AG09319 (cell line): ENCODE measurements around the gene DAAM1.

Source experiments
- DNase-seq: peaks from one replicate; pipeline ENCODE4 v3.0.0-alpha.2; 2010; ENCODE audit warnings: low read depth; ENCODE audit errors: extremely low read depth
- TF ChIP-seq, protein P1 (sequence below): IDR thresholded peaks from 2 replicates; pipeline ENCODE4 v1.5.1; 2011; ENCODE audit warnings: low read depth, mild to moderate bottlenecking, inconsistent platforms, low read length, moderate library complexity

The DAAM1 gene

DNA sequence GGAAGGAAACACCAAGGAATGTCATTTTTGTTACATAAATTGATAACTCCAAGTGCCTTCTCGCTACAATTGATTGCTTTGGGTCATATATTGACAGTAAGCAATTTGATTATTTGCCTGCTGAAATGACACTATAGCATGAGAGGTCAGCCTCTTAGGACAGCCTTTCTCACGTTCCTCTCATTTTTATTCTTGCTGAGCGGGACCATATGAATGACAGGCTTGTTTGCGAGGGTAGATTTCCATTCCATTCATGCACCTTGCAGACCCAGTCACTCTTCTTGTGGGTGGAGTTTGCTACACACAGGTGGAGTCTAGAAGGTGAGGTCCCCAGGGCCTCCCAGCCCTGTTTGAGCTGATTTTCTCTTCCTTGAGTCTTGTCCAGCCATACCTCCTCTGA is 27.3 kb downstream of the DAAM1 start:
- no peak for DNase-seq
- TF ChIP-seq, protein P1, sequence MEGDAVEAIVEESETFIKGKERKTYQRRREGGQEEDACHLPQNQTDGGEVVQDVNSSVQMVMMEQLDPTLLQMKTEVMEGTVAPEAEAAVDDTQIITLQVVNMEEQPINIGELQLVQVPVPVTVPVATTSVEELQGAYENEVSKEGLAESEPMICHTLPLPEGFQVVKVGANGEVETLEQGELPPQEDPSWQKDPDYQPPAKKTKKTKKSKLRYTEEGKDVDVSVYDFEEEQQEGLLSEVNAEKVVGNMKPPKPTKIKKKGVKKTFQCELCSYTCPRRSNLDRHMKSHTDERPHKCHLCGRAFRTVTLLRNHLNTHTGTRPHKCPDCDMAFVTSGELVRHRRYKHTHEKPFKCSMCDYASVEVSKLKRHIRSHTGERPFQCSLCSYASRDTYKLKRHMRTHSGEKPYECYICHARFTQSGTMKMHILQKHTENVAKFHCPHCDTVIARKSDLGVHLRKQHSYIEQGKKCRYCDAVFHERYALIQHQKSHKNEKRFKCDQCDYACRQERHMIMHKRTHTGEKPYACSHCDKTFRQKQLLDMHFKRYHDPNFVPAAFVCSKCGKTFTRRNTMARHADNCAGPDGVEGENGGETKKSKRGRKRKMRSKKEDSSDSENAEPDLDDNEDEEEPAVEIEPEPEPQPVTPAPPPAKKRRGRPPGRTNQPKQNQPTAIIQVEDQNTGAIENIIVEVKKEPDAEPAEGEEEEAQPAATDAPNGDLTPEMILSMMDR = no peak

GRCh38 chr14:59217011-59217410 is 28.5 kb downstream of the DAAM1 start:
- no peak for DNase-seq
- TF ChIP-seq, protein P1 = no peak

- TF ChIP-seq, protein P1 = no peak
- DNase-seq = no peak
Measured at GRCh38 chr14:59221568-59221967, 33.1 kb downstream of the DAAM1 start.

- TF ChIP-seq, protein P1 = no peak
- no peak for DNase-seq
Measured at GRCh38 chr14:59224341-59224740, 35.9 kb downstream of the DAAM1 start.

- no peak for DNase-seq
- TF ChIP-seq, protein P1 = no peak
Measured at GRCh38 chr14:59225281-59225680, 36.8 kb downstream of the DAAM1 start.

DNA sequence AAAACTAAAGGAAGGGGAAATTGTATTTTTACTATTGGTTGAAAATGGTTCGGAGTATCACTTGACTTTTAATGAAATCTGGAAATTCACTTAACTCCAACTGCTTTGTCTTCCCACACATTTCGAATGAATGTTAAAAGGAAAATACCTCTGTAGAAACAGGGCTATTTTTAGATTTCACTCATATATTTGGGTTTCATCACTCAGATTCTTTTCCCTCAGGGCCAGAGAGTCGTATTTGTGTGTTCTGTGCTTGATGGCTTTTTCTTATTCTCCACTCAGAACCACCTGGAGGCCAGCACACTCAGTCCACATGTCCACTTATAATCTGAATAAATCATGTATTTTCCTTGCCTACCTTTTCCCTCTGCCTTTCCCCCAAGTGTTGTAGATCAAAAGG is 40.0 kb downstream of the DAAM1 start:
- DNase-seq = no peak
- TF ChIP-seq, protein P1 = no peak

DNA sequence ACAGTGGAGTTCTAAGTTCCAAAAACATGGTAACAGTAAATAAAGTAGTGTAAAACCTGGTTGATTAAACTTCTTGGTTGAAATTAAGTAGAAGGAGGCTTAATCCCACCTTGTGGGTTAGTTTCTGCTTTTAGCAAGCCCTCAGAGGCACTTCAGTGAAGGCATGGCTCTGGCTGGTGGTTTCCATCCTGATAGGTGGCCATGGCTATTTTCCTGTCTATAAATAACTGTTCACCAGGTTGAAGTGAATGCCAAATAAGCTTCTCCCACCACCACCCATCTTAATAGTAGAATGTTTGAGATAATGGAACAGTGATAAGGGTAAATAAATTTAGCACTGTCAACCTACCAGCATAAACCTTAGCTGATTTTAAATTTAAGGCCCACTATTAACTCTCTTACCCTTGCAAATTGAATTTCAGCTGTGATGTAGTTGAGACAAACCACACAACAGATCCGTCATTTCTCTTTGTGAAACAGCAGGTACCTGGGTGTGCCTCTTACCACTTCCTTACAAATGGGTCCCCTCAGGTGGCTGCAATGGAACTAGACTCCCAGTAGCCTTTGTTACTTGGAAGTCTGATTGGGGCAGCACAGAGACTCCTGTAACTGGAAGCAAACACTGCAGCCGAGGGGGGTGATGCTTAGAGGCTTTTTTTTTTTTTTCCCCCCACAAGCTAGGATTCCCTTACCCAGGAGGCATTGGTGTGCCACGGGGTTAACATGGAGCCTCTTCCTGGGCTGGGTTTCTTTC is 41.4 kb downstream of the DAAM1 start:
- TF ChIP-seq, protein P1 = no peak
- DNase-seq = no peak
